ENCODE measurements around the gene ARID1B. TPM values are rescaled to one million over a fixed set of nuclear protein-coding genes. Genes with fewer than 3 reads are reported as not detected.

Gene ARID1B
- total RNA-seq, 1 experiment from 2014 or later: 91.7 TPM

DNA sequence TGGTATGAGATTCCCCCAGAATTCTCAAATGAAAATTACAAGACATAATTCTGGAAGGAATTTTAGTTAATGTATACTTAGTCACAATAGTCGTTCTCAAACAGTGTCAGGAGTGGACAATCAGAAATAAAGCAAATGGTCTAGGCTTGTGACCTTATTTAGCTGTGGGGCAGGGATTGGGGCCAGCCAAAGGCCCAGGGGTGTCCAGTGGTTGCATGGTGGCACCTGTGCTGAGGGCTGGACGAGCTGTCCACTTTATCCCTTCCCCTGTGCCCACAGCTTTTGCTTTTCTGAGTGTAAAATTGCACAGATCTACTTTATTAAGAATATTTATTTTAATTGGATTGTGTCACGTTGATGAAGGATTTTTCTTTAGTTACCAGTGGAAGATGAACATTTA lies 195.0 kb downstream of the ARID1B start:
- no TSS peak for BruUV-seq (replicated peaks)
- Histone ChIP-seq H3K4me3 (ENCODE audit: low read depth in 2 of 2, low read length in 2 of 2) (no peak overlapping the region), H3K27me3 (ENCODE audit: control insufficient read depth, insufficient read depth, low read length) (no peaks in the 10 kb centered on the region), H3K9me3 (ENCODE audit: control insufficient read depth, insufficient read depth, low read depth, low read length) (no peaks in the 10 kb centered on the region), H3K36me3 (ENCODE audit: control insufficient read depth, insufficient read depth, low read length) (no peaks in the 10 kb centered on the region), H3K4me1 (ENCODE audit: control insufficient read depth, insufficient read depth, low read length) (peaks cover 12% of the 10 kb centered on the region; the same call in 1 of the 2 replicates), H3K27ac (ENCODE audit: low read length) (no peak overlapping the region)
- in situ Hi-C loops (cut with HindIII; ENCODE audit: low pct_unique_long_range_greater_than_20kb, low sequenced_read_pairs): no loop called here
- CTCF ChIA-PET: no interaction called here
- ATAC-seq: no peak; the same call in 1 of the 2 replicates
- no peak for DNase-seq (ENCODE audit: low read depth, low spot score)
- intact Hi-C loops (cut with micrococcal nuclease; ENCODE audit: unreplicated experiment): loop anchor here (5.0 kb wide), 1 partner anchor 45 kb away; no protein-coding TSS in a partner anchor
- POLR2A ChIA-PET: interaction anchor here (0.6 kb wide), 1 partner anchor 20 kb away, joined by 5 read pairs; no protein-coding TSS in a partner anchor
- TF ChIP-seq SIN3A (IDR thresholded peaks at IDR 0.05; ENCODE audit: borderline replicate concordance, insufficient read depth, low read depth, low read length) (no peak), TCF7L2 (IDR thresholded peaks at IDR 0.05; ENCODE audit: low read depth, low read length) (no peak), REST (IDR thresholded peaks at IDR 0.05; ENCODE audit: insufficient read depth in 1 of 2, low read depth in 2 of 2, low read length in 1 of 2) (no peak), POLR2AphosphoS5 (IDR thresholded peaks at IDR 0.05; ENCODE audit: low read depth, low read length) (no peak)
- TF ChIP-seq, protein P1, sequence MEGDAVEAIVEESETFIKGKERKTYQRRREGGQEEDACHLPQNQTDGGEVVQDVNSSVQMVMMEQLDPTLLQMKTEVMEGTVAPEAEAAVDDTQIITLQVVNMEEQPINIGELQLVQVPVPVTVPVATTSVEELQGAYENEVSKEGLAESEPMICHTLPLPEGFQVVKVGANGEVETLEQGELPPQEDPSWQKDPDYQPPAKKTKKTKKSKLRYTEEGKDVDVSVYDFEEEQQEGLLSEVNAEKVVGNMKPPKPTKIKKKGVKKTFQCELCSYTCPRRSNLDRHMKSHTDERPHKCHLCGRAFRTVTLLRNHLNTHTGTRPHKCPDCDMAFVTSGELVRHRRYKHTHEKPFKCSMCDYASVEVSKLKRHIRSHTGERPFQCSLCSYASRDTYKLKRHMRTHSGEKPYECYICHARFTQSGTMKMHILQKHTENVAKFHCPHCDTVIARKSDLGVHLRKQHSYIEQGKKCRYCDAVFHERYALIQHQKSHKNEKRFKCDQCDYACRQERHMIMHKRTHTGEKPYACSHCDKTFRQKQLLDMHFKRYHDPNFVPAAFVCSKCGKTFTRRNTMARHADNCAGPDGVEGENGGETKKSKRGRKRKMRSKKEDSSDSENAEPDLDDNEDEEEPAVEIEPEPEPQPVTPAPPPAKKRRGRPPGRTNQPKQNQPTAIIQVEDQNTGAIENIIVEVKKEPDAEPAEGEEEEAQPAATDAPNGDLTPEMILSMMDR (IDR thresholded peaks at IDR 0.05): no peak

- in situ Hi-C loops (cut with HindIII; ENCODE audit: low pct_unique_long_range_greater_than_20kb, low sequenced_read_pairs): no loop called here
Observed at GRCh38 chr6:156974830-156975261, 197.7 kb downstream of the ARID1B start.

More at GRCh38 chr6:156974830-156975261, 197.7 kb downstream of the ARID1B start:
- Histone ChIP-seq H3K4me3 (ENCODE audit: low read depth in 2 of 2, low read length in 2 of 2) (no peak overlapping the region), H3K4me1 (ENCODE audit: control insufficient read depth, insufficient read depth, low read length) (peaks cover 22% of the 10 kb centered on the region), H3K9me3 (ENCODE audit: control insufficient read depth, insufficient read depth, low read depth, low read length) (no peaks in the 10 kb centered on the region), H3K27me3 (ENCODE audit: control insufficient read depth, insufficient read depth, low read length) (no peaks in the 10 kb centered on the region), H3K27ac (ENCODE audit: low read length) (no peak overlapping the region), H3K36me3 (ENCODE audit: control insufficient read depth, insufficient read depth, low read length) (no peaks in the 10 kb centered on the region)
- ATAC-seq: no peak
- TF ChIP-seq TCF7L2 (IDR thresholded peaks at IDR 0.05; ENCODE audit: low read depth, low read length): no peak
- no peak for TF ChIP-seq REST (IDR thresholded peaks at IDR 0.05; ENCODE audit: insufficient read depth in 1 of 2, low read depth in 2 of 2, low read length in 1 of 2)
- no TSS peak for BruUV-seq (replicated peaks)
- CTCF ChIA-PET: interaction anchor here (0.7 kb wide), 1 partner anchor 32 kb away, joined by 3 read pairs; no protein-coding TSS in a partner anchor
- intact Hi-C loops (cut with micrococcal nuclease; ENCODE audit: unreplicated experiment): loop anchor here (5.0 kb wide), 1 partner anchor 42 kb away; no protein-coding TSS in a partner anchor
- DNase-seq (ENCODE audit: low read depth, low spot score): no peak
- POLR2A ChIA-PET: no interaction called here
